Measurements from ENCODE around the gene CORT.
"Not testable (repeated sequence)": the region's sequence is repeated elsewhere in the genome, so short reads cannot be mapped to it uniquely, and the experiment has no call there.

The CORT gene

GRCh38 chr1:10424651-10425050 lies 25.2 kb upstream of the CORT start:
- Histone ChIP-seq H3K27ac (ENCODE audit: low read depth, low read length, poor library complexity, severe bottlenecking) (no peak overlapping the region), H3K79me2 (ENCODE audit: insufficient read depth, low read length) (no peaks in the 10 kb centered on the region), H3K27me3 (ENCODE audit: insufficient read depth, low read length) (no peaks in the 10 kb centered on the region), H3K9me3 (ENCODE audit: low read length) (no peaks in the 10 kb centered on the region), H3K4me3 (ENCODE audit: low read depth, low read length, poor library complexity, severe bottlenecking) (no peak overlapping the region), H3K36me3 (ENCODE audit: insufficient read depth, low read length) (peaks cover 13% of the 10 kb centered on the region), H4K20me1 (ENCODE audit: insufficient read depth, low read length) (no peaks in the 10 kb centered on the region), H3K9me2 (ENCODE audit: low read depth, low read length) (no peaks in the 10 kb centered on the region), H3F3A (ENCODE audit: insufficient read depth, low read length) (no peaks in the 10 kb centered on the region), H3K4me2 (ENCODE audit: low read length) (no peak overlapping the region), H3K9ac (ENCODE audit: low read length) (no peak overlapping the region), H3K4me1 (ENCODE audit: insufficient read depth, low read length, severe bottlenecking) (peaks cover 4% of the 10 kb centered on the region), H2AFZ (ENCODE audit: low read length) (no peak overlapping the region)
- TF ChIP-seq EZH2 (IDR thresholded peaks at IDR 0.05; ENCODE audit: borderline replicate concordance, low read length) = no peak
- TF ChIP-seq CTCF (IDR thresholded peaks at IDR 0.05; ENCODE audit: low read length) = no peak

- not testable (repeated sequence) for H3K4me3 ChIP-seq (ENCODE audit: low read depth, low read length, poor library complexity, severe bottlenecking); H3K27ac ChIP-seq (ENCODE audit: low read depth, low read length, poor library complexity, severe bottlenecking); H4K20me1 ChIP-seq (ENCODE audit: insufficient read depth, low read length)
These were observed 23.9 kb upstream of the CORT start for GRCh38 chr1:10425826-10426534.

GRCh38 chr1:10426535-10426848 lies 23.3 kb upstream of the CORT start:
- H3K27ac ChIP-seq (ENCODE audit: low read depth, low read length, poor library complexity, severe bottlenecking); H3K79me2 ChIP-seq (ENCODE audit: insufficient read depth, low read length): not testable (repeated sequence)

More at GRCh38 chr1:10425826-10426534, 23.9 kb upstream of the CORT start:
- not testable (repeated sequence) for H3K9ac ChIP-seq (ENCODE audit: low read length); H3F3A ChIP-seq (ENCODE audit: insufficient read depth, low read length); H3K4me2 ChIP-seq (ENCODE audit: low read length); H3K27me3 ChIP-seq (ENCODE audit: insufficient read depth, low read length); H3K9me3 ChIP-seq (ENCODE audit: low read length); H3K79me2 ChIP-seq (ENCODE audit: insufficient read depth, low read length); H3K9me2 ChIP-seq (ENCODE audit: low read depth, low read length); H2AFZ ChIP-seq (ENCODE audit: low read length); H3K36me3 ChIP-seq (ENCODE audit: insufficient read depth, low read length)
- H3K4me1 ChIP-seq (ENCODE audit: insufficient read depth, low read length, severe bottlenecking) = peaks cover 11% of the 10 kb centered on the region

GRCh38 chr1:10428984-10429383 lies 20.8 kb upstream of the CORT start:
- Histone ChIP-seq H3K36me3 (ENCODE audit: insufficient read depth, low read length) (no peaks in the 10 kb centered on the region), H3K27me3 (ENCODE audit: insufficient read depth, low read length) (no peaks in the 10 kb centered on the region), H2AFZ (ENCODE audit: low read length) (no peak overlapping the region), H3K9me2 (ENCODE audit: low read depth, low read length) (no peaks in the 10 kb centered on the region), H4K20me1 (ENCODE audit: insufficient read depth, low read length) (no peaks in the 10 kb centered on the region), H3K79me2 (ENCODE audit: insufficient read depth, low read length) (no peaks in the 10 kb centered on the region), H3K4me1 (ENCODE audit: insufficient read depth, low read length, severe bottlenecking) (peaks cover 22% of the 10 kb centered on the region), H3K9ac (ENCODE audit: low read length) (no peak overlapping the region), H3K4me2 (ENCODE audit: low read length) (no peak overlapping the region), H3K4me3 (ENCODE audit: low read depth, low read length, poor library complexity, severe bottlenecking) (no peak overlapping the region), H3K27ac (ENCODE audit: low read depth, low read length, poor library complexity, severe bottlenecking) (no peak overlapping the region), H3K9me3 (ENCODE audit: low read length) (no peaks in the 10 kb centered on the region), H3F3A (ENCODE audit: insufficient read depth, low read length) (no peaks in the 10 kb centered on the region)
- TF ChIP-seq EZH2 (IDR thresholded peaks at IDR 0.05; ENCODE audit: borderline replicate concordance, low read length) (no peak), CTCF (IDR thresholded peaks at IDR 0.05; ENCODE audit: low read length) (no peak)

More at GRCh38 chr1:10426535-10426848, 23.3 kb upstream of the CORT start:
- H3K4me2 ChIP-seq (ENCODE audit: low read length); H3K9me2 ChIP-seq (ENCODE audit: low read depth, low read length); H3F3A ChIP-seq (ENCODE audit: insufficient read depth, low read length); H3K4me3 ChIP-seq (ENCODE audit: low read depth, low read length, poor library complexity, severe bottlenecking); H3K9ac ChIP-seq (ENCODE audit: low read length); H2AFZ ChIP-seq (ENCODE audit: low read length); H3K36me3 ChIP-seq (ENCODE audit: insufficient read depth, low read length); H3K27me3 ChIP-seq (ENCODE audit: insufficient read depth, low read length); H3K9me3 ChIP-seq (ENCODE audit: low read length); H4K20me1 ChIP-seq (ENCODE audit: insufficient read depth, low read length): not testable (repeated sequence)
- peaks cover 17% of the 10 kb centered on the region for H3K4me1 ChIP-seq (ENCODE audit: insufficient read depth, low read length, severe bottlenecking)
